ENCODE results near the gene OR10H2. TPM values are rescaled to one million over a fixed set of nuclear protein-coding genes. Genes with fewer than 3 reads are reported as not detected.
"Not testable (repeated sequence)": the region's sequence is repeated elsewhere in the genome, so short reads cannot be mapped to it uniquely, and the experiment has no call there.

The OR10H2 gene
- total RNA-seq, 1 donor from 2014 or later, result not detected

- intact Hi-C loops (cut with DNase I), result no loop called here
- DNase-seq (ENCODE audit: low spot score) (no peak), ATAC-seq (no peak)
These were observed 20.4 kb downstream of the OR10H2 start for GRCh38 chr19:15748239-15748638.

GRCh38 chr19:15758379-15758778 lies 30.6 kb downstream of the OR10H2 start:
- ATAC-seq, result no peak
- no peak for DNase-seq (ENCODE audit: low spot score)
- intact Hi-C loops (cut with DNase I), result no loop called here

GRCh38 chr19:15759962-15760565 lies 32.2 kb downstream of the OR10H2 start:
- ATAC-seq, result no peak
- intact Hi-C loops (cut with DNase I), result no loop called here
- DNase-seq (ENCODE audit: low spot score), result no peak

- DNase-seq (ENCODE audit: low spot score), result no peak
- intact Hi-C loops (cut with DNase I), result no loop called here
These were observed 41.8 kb downstream of the OR10H2 start for GRCh38 chr19:15769586-15769985.

GRCh38 chr19:15774159-15774558 lies 46.3 kb downstream of the OR10H2 start:
- intact Hi-C loops (cut with DNase I); DNase-seq (ENCODE audit: low spot score); ATAC-seq: not testable (repeated sequence)

More at GRCh38 chr19:15769586-15769985, 41.8 kb downstream of the OR10H2 start:
- no peak for ATAC-seq

GRCh38 chr19:15775249-15775648 lies 47.4 kb downstream of the OR10H2 start:
- DNase-seq (ENCODE audit: low spot score) (no peak), ATAC-seq (no peak)
- intact Hi-C loops (cut with DNase I), result no loop called here

GRCh38 chr19:15776264-15776663 lies 48.4 kb downstream of the OR10H2 start:
- ATAC-seq, result no peak
- intact Hi-C loops (cut with DNase I), result no loop called here
- DNase-seq (ENCODE audit: low spot score), result no peak

- ATAC-seq, result no peak
- intact Hi-C loops (cut with DNase I), result no loop called here
These were observed 49.5 kb downstream of the OR10H2 start for GRCh38 chr19:15776991-15777970.

More at GRCh38 chr19:15776991-15777970, 49.5 kb downstream of the OR10H2 start:
- no peak for DNase-seq (ENCODE audit: low spot score)

Other genes with a start within 250 kb of the OR10H2 start
- gene PGLYRP2, start 248.5 kb upstream of the OR10H2 start, total RNA-seq, result not detected
- not detected for gene CYP4F22, start 219.5 kb upstream of the OR10H2 start, total RNA-seq
- gene CYP4F8, start 112.8 kb upstream of the OR10H2 start, total RNA-seq, result not detected
- 4.8 TPM for gene CYP4F3, start 87.1 kb upstream of the OR10H2 start, total RNA-seq
- gene CYP4F12, start 54.9 kb upstream of the OR10H2 start, total RNA-seq, result 23.6 TPM
- not detected for gene OR10H3, start 10.0 kb downstream of the OR10H2 start, total RNA-seq
- gene OR10H5, start 59.6 kb downstream of the OR10H2 start, total RNA-seq, result not detected
- not detected for gene OR10H1, start 87.6 kb downstream of the OR10H2 start, total RNA-seq
- not detected for gene CYP4F2, start 170.1 kb downstream of the OR10H2 start, total RNA-seq
- 2.1 TPM for gene CYP4F11, start 206.5 kb downstream of the OR10H2 start, total RNA-seq
- not detected for gene OR10H4, start 221.0 kb downstream of the OR10H2 start, total RNA-seq

All from sciatic nerve (tissue), 2 donors.